Fibroblast of lung (primary cell): ENCODE results near the gene INSIG1. TPM values are rescaled to one million over a fixed set of nuclear protein-coding genes. Genes with fewer than 3 reads are reported as not detected.

ENCODE experiments used
- DNase-seq, 2 donors: peaks; one replicate each; pipeline versions ENCODE4 v3.0.0 to v3.0.0-alpha.2; 2010; ENCODE audit warnings: low read depth in 2 of 2
- H2AFZ ChIP-seq: 2 replicates; pipeline ENCODE4 v1.5.1; 2012; ENCODE audit warnings: low read length, control low read depth, inconsistent platforms
- H3K27ac ChIP-seq: 2 replicates; pipeline ENCODE4 v1.5.1; 2011; ENCODE audit warnings: low read length, control low read depth; ENCODE audit not compliant: insufficient read depth
- H3K27me3 ChIP-seq: 2 replicates; pipeline ENCODE4 v1.5.1; 2011; ENCODE audit warnings: mild to moderate bottlenecking, low read length; ENCODE audit not compliant: control insufficient read depth, insufficient read depth
- H3K36me3 ChIP-seq: 2 replicates; pipeline ENCODE4 v1.5.1; 2011; ENCODE audit warnings: low read length; ENCODE audit not compliant: control insufficient read depth, insufficient read depth
- H3K4me1 ChIP-seq: 2 replicates; pipeline ENCODE4 v1.5.1; 2011; ENCODE audit warnings: low read length; ENCODE audit not compliant: control insufficient read depth, insufficient read depth; ENCODE audit errors: extremely low read depth
- H3K4me2 ChIP-seq: 2 replicates; pipeline ENCODE4 v1.5.1; 2011; ENCODE audit warnings: low read length, control low read depth; ENCODE audit not compliant: insufficient read depth; ENCODE audit errors: extremely low read depth
- H3K4me3 ChIP-seq, 4 experiments: fragments of 200-600 bp in 1 of 4; sonication (generic) in 1 of 4; replicated peaks in 1 of 4; 2 replicates each; pipeline ENCODE4 v1.5.1; 2011 to 2016; ENCODE audit warnings: low read length in 4 of 4, low read depth in 3 of 4, mild to moderate bottlenecking in 3 of 4, control low read depth in 2 of 4, inconsistent platforms in 1 of 4, mixed read lengths in 1 of 4; ENCODE audit not compliant: insufficient read depth in 1 of 4; ENCODE audit errors: control extremely low read depth in 1 of 4
- H3K79me2 ChIP-seq: 2 replicates; pipeline ENCODE4 v1.5.1; 2012; ENCODE audit warnings: mild to moderate bottlenecking, low read length, inconsistent platforms; ENCODE audit not compliant: control insufficient read depth, insufficient read depth
- H3K9ac ChIP-seq: 2 replicates; pipeline ENCODE4 v1.5.1; 2011; ENCODE audit warnings: mild to moderate bottlenecking, low read length, control low read depth; ENCODE audit not compliant: insufficient read depth
- H3K9me3 ChIP-seq: 2 replicates; pipeline ENCODE4 v1.5.1; 2012; ENCODE audit warnings: low read depth, low read length; ENCODE audit not compliant: control insufficient read depth, insufficient read depth
- H4K20me1 ChIP-seq: 2 replicates; pipeline ENCODE4 v1.5.1; 2011; ENCODE audit warnings: low read length; ENCODE audit not compliant: control insufficient read depth, insufficient read depth; ENCODE audit errors: extremely low read depth
- EZH2 ChIP-seq: IDR thresholded peaks from 2 replicates; pipeline ENCODE4 v1.5.1; 2012; ENCODE audit warnings: low read length, control low read depth, mild to moderate bottlenecking; ENCODE audit errors: missing control alignments
- polyA plus RNA-seq, 2 donors: library from polyadenylated mRNA; depleted of rRNA in 1 of 2; stranded (reverse) in 1 of 2; unstranded in 1 of 2; fragments of >200 nt; gene quantifications; 2 replicates each; pipeline ENCODE4 v1.2.1, GENCODE V29; 2011 to 2012; ENCODE audit warnings: missing spikeins in 1 of 2
- total RNA-seq: library from RNA; depleted of rRNA; stranded (reverse); fragments of >200 nt; gene quantifications from 2 replicates; pipeline ENCODE4 v1.2.1, GENCODE V29; 2014
- TF ChIP-seq, protein P1 (sequence below), 2 donors: IDR thresholded peaks in 1 of 2; conservative IDR thresholded peaks in 1 of 2; 1 replicate in 1 of 2; 2 replicates in 1 of 2; pipeline ENCODE4 v1.5.1; 2011 to 2012; ENCODE audit warnings: low read length in 2 of 2, control low read depth in 1 of 2, inconsistent platforms in 1 of 2, low read depth in 1 of 2, mild to moderate bottlenecking in 1 of 2

Gene INSIG1
- total and polyA plus RNA-seq, 2 donors (not counting 1 experiment from before 2014, with no cell fraction given), result 216 to 353 TPM

DNA sequence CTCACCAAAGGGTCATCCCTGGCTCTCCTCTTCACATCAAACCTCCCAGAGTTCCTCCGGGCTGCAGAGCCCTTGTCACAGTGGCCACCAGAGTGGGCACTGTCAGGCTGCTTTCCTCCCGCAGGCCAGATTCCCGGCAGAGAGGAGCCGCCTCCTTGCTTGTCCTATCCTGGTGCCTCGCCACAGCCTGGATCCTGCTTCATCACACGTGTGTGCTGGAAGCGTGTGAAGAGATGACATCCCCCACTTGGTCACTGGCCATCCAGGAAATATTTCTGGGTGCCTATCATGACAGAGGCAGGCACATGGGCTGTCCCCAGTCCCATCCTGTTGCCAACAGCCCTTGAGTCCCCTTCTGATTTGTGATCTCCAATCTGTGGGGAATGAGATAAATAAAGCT lies 15.0 kb downstream of the INSIG1 start:
- DNase-seq, result no peak
- Histone ChIP-seq H3K36me3 (peaks cover 13% of the 10 kb centered on the region), H4K20me1 (no peaks in the 10 kb centered on the region), H3K27me3 (no peaks in the 10 kb centered on the region), H3K27ac (no peak overlapping the region), H3K79me2 (no peaks in the 10 kb centered on the region), H2AFZ (no peak overlapping the region), H3K9me3 (no peaks in the 10 kb centered on the region), H3K4me2 (no peak overlapping the region), H3K4me3 (no peak overlapping the region), H3K4me1 (no peaks in the 10 kb centered on the region), H3K9ac (no peak overlapping the region)
- TF ChIP-seq, protein P1, sequence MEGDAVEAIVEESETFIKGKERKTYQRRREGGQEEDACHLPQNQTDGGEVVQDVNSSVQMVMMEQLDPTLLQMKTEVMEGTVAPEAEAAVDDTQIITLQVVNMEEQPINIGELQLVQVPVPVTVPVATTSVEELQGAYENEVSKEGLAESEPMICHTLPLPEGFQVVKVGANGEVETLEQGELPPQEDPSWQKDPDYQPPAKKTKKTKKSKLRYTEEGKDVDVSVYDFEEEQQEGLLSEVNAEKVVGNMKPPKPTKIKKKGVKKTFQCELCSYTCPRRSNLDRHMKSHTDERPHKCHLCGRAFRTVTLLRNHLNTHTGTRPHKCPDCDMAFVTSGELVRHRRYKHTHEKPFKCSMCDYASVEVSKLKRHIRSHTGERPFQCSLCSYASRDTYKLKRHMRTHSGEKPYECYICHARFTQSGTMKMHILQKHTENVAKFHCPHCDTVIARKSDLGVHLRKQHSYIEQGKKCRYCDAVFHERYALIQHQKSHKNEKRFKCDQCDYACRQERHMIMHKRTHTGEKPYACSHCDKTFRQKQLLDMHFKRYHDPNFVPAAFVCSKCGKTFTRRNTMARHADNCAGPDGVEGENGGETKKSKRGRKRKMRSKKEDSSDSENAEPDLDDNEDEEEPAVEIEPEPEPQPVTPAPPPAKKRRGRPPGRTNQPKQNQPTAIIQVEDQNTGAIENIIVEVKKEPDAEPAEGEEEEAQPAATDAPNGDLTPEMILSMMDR (conservative IDR thresholded peaks at IDR 0.05 in 1 of 2, IDR thresholded peaks at IDR 0.05 in 1 of 2; ENCODE audit: low read depth in 1 of 2, low read length in 2 of 2), result no peak
- TF ChIP-seq EZH2, result no peak

DNA sequence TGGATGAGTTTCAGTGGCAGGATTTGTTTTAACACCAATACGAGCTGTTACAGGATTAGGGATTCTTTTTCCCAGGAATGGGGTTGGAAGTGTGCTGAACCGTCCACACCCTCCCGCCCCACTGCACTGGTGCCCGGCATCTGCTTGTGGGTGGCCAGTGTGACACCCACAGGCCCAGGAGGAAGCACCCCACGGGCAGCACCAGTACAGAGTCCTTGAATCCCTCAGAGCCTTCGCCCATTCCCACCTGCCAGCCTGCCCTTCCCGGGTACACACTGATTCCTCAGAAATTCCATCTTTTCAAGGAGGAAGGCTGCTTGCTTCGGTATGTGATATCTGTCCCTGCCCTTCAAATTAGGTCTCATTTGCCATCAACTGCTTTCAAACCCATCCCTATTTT lies 15.4 kb downstream of the INSIG1 start:
- Histone ChIP-seq H3K27ac (no peak overlapping the region), H3K4me2 (no peak overlapping the region)

DNA sequence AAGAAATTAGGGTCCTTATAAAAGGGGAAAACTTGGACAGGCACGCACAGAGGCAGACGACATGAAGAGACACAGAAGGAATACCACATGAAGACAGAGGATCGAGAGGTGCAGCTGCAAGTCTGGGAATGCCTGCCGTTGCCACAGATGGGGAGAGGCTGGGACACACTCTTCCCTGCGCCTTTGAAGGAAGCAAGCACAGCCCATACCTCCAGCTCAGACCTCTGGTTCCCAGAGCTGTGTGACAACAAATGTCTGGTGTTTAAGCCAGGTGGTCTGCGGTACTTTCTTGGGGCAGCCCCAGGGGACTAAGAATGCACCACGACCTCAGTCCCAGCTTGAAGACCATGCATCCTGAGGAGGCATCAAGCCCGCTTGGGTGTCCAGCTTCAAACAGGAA lies 18.3 kb downstream of the INSIG1 start:
- Histone ChIP-seq H4K20me1 (no peaks in the 10 kb centered on the region), H3K4me3 (no peak overlapping the region), H3K9me3 (no peaks in the 10 kb centered on the region), H3K27me3 (no peaks in the 10 kb centered on the region), H3K27ac (no peak overlapping the region), H3K79me2 (no peaks in the 10 kb centered on the region), H2AFZ (no peak overlapping the region), H3K36me3 (no peaks in the 10 kb centered on the region), H3K9ac (no peak overlapping the region), H3K4me2 (no peak overlapping the region), H3K4me1 (no peaks in the 10 kb centered on the region)
- DNase-seq, result no peak
- TF ChIP-seq, protein P1 (conservative IDR thresholded peaks at IDR 0.05 in 1 of 2, IDR thresholded peaks at IDR 0.05 in 1 of 2; ENCODE audit: low read depth in 1 of 2, low read length in 2 of 2), result no peak
- no peak for TF ChIP-seq EZH2

More for the DNA sequence above, 15.4 kb downstream of the INSIG1 start:
- no peak overlapping the region for H3K4me3 ChIP-seq
- H4K20me1 ChIP-seq, result no peaks in the 10 kb centered on the region
- no peaks in the 10 kb centered on the region for H3K79me2 ChIP-seq
- H3K27me3 ChIP-seq, result no peaks in the 10 kb centered on the region
- H2AFZ ChIP-seq, result no peak overlapping the region
- TF ChIP-seq, protein P1 (conservative IDR thresholded peaks at IDR 0.05 in 1 of 2, IDR thresholded peaks at IDR 0.05 in 1 of 2; ENCODE audit: low read depth in 1 of 2, low read length in 2 of 2), result no peak
- no peak for TF ChIP-seq EZH2
- H3K36me3 ChIP-seq, result peaks cover 12% of the 10 kb centered on the region
- no peak overlapping the region for H3K9ac ChIP-seq
- H3K4me1 ChIP-seq, result no peaks in the 10 kb centered on the region
- no peaks in the 10 kb centered on the region for H3K9me3 ChIP-seq
- no peak for DNase-seq
